ENCODE measurements around the gene SLC26A11.
A peak's percentile ranks its signal among the peaks of the same experiment; 100 is the strongest.
"Not testable (repeated sequence)": the region's sequence is repeated elsewhere in the genome, so short reads cannot be mapped to it uniquely, and the experiment has no call there.

The SLC26A11 gene

GRCh38 chr17:80245566-80246265 lies 25.5 kb downstream of the SLC26A11 start:
- DNase-seq, result no peak

DNA sequence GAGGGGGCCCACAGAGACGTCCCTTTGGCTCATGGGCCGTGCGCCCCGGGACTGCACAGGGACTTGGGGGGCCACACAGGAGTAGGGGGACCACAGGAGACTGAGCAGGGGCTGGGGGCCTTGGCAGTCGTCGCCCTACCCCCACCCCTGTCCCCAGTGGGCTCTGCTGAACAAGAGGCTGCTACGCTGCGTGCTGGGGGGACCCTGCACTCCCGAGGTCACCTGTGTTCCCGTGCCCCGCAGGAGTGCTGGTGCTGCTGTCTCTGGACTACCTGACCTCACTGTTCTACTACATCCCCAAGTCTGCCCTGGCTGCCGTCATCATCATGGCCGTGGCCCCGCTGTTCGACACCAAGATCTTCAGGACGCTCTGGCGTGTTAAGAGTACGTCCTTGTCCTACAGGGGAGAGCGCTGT lies 26.0 kb downstream of the SLC26A11 start:
- DNase-seq, result no peak

DNA sequence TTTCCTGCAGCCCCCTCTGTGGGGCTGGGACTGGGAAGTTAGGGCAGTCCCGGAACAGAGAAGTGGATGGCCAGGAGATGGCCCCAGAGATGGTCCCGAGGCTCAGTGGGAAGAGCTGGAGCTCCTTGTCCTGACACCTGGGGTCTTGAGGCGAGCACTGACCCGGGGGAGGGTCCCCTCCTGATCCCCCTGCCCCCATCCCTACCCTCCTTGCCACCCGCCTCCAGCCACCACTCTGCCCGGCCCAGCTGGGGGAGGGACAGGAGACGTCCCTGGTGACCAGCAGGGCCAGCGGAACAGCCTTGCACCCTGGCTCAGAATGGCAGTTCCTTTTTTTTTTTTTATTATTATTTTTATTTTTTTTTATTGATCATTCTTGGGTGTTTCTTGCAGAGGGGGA lies 26.5 kb downstream of the SLC26A11 start:
- DNase-seq, result no peak

DNA sequence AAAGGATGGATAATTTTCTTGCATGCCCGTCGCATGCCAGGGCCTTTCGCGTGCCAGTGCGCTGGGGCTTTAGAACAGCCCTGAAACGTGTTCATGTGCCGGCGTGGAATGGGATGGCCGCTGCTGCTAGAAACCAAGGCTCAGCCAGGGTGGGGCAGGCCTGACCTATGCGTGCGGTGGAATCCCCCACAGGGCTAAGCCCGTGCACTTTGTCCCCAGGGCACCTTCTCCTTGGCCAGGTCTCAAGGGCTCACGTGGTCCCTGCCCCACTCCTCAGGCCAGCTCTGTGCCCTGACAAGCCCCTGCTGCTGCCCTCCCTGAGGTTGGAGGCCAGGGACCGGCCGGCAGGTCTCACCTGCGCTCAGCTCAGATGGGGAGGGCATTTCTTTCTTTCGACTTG lies 27.3 kb downstream of the SLC26A11 start:
- no peak for DNase-seq

DNA sequence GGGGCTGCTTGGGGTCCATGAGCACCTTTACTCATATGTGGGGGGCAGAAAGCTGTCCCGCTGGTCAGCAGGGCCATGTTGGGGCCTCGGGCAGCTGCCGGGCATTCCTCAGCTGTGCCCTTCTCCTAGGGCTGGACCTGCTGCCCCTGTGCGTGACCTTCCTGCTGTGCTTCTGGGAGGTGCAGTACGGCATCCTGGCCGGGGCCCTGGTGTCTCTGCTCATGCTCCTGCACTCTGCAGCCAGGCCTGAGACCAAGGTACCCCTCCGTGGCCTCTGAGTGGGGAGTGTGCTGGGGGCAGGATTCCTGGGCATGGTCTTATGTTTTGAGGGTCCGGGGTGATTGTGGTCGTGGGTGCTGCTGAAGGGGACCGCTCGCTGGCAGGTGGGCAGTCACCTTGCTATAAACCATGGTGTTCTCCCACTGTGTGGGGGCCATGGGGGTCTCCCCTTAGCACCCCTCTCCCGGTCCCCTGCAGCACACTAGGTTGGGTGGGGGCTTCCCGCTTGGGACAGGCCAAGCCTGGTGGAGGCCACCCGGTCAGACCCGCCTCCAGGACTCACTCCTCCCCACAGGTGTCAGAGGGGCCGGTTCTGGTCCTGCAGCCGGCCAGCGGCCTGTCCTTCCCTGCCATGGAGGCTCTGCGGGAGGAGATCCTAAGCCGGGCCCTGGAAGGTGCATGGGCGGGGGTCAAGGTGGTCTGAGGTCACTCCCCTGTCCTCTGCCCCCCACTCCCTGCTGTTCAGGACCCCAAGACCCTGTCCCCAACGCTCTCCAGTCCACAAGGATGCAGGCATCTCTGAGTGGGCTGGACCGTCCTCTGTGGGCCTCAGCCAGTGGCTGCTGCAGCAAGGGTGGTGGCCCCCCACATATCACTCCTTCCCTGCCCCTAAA lies 28.0 kb downstream of the SLC26A11 start:
- DNase-seq, result no peak

- DNase-seq, result no peak
These were observed 28.9 kb downstream of the SLC26A11 start for GRCh38 chr17:80248894-80249710.

GRCh38 chr17:80251966-80252365 lies 31.7 kb downstream of the SLC26A11 start:
- no peak for DNase-seq

DNA sequence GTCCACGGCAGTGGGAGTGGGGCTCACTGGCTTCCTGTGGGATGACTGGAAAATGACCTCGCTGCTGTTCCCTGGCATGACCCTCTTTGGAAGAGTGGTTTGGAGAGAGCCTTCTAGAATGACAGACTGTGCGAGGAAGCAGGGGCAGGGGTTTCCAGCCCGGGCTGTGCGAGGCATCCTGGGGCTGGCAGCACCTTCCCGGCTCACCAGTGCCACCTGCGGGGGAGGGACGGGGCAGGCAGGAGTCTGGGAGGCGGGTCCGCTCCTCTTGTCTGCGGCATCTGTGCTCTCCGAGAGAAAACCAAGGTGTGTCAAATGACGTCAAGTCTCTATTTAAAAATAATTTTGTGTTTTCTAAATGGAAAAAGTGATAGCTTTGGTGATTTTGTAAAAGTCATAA lies 32.6 kb downstream of the SLC26A11 start:
- DNase-seq, result peak; percentile 88 to 89

GRCh38 chr17:80253631-80254395 lies 33.6 kb downstream of the SLC26A11 start:
- no peak for DNase-seq

DNA sequence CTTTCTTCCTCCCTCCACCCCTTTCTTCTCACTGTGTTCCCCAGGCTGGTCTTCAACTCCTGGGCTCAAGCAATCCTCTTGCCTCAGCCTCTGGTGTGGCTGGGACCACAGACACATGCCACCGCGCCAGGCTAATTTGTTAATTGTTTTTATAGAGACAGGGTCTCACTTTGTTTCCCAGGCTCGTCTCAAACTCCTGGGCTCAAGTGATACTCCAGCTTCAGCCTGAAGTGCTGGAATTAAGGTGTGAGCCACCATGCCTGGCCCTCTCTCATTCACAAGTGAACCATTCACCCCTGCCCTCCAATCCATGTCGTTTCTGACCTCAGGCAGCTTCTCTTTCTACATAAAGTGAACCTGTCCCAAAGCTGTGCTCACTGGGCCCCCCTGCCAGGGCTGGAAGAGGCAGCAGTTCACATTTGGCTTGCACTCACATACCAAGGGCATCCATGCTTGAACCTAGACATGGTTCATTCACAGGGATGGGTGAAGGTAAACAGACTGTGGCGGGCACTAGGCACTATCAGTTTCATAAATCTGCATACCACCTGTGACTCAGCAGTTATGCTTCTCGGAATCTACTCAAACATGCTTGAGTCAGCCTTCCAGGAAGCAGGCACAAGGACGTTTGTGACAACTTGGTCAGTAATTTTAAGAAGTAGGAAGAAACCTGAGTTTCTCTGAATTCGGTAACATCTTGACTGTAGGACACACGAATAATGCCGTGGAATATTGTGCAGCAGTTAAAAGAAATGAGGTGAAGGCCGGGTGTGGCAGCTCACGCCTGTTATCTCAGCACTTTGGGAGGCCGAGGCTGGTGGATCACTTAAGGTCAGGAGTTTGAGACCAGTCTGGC lies 34.4 kb downstream of the SLC26A11 start:
- peak; percentile 60 to 71 for DNase-seq

DNA sequence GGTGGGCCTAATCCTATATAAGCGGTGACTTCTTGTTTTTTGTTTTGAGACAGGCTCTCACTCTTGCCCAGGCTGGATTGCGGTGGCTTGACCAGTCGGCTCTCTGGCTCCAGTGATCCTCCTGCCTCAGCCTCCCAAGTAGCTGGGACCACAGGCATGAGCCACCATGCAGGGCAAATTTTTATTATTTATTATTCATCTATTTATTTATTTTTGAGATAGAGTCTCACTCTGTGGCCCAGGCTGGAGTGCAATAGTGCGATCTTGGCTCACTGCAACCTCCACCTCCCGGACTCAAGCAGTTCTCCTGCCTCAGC lies 35.8 kb downstream of the SLC26A11 start:
- no peak for DNase-seq

DNA sequence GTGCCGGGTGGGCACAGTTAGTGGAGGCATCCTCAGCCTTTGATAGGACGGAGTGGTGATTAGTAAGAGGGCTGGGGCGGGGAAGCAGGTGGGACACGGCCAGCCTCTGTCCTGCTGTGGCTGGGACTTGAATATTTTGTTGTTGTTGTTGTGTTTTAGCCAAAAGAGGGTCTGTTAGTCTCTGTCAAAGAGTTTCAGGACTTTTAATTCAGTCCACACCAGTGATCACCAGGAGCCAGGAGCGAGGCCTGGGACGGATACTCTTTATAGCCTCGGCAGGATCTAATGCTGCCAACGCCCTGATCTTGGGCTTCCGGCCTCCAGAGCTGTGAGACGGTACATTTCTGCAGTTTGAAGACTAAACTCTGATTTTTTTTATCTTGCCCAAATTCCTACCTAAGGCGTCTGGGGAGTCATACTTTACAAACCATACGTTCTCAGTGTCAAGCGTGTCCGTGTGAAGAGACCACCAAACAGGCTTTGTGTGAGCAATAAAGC lies 37.5 kb downstream of the SLC26A11 start:
- no peak for DNase-seq

GRCh38 chr17:80258296-80258695 lies 38.1 kb downstream of the SLC26A11 start:
- DNase-seq, result not testable (repeated sequence)

- no peak for DNase-seq
These were observed 39.3 kb downstream of the SLC26A11 start for GRCh38 chr17:80259457-80260068.

DNA sequence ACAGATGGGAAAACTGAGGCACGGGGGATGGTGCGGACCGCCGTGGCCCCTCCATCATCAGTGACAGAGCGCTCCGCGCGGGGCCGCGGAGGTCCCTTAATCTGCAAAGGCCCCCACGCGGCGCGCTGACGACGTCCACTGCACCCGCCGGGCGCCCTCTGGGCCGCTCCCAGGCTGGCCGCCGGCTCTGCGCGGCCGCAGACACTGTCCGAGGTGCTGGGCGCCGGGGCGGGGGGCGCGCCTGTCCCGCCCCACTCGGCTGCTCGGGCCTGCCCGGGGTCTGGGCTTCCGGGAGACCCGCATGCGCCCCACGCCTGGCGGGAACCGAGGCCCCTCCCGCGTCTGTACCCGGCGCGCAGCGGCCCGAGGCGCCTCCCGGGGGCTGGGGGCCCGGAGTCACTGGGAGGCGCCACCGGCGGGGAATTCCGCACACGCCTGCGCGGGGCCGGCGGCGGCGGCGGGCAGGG lies 39.9 kb downstream of the SLC26A11 start:
- DNase-seq, result peak; percentile 78 to 81

- DNase-seq, result peak; percentile 54 to 55
These were observed 40.5 kb downstream of the SLC26A11 start, which contains the start of gene RNF213 for GRCh38 chr17:80260791-80261158. Gene RNF213 (plus strand): TSS chr17:80260852. CDS start chr17:80263682, 2,830 bp downstream.

DNA sequence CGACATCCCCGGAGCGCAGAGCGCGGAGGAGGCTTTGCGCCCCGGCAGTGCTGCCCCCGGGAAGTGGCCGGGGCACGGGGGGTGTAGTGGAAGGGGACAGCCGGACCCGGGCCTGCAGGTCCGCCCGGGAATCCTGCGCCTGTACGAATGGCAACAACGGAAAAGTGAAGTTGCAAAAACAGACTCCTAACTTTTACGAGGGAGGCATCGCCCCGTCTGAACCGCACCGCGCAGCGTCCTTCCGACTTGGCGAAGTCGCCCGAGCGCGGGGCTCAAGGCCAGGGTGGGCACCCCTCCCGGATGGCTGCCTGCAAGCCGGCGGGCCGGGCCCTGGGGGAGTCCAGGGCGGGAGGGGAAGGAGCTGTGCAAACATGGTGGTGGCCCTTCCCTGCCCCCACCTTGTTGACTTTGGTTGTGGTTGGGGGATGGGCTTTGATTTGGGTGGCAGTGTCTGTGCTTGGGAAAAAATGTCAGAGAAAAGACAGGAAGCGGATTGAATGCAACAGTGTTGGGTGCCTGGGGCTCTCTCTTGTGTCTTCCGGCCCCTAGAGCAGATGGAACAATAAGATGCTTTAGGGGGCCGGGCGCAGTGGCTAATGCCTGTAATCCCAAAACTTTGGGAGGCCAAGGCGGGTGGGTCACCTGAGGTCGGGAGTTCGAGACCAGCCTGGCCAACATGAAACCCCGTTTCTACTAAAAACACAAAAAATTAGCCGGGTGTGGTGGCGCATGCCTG lies 41.1 kb downstream of the SLC26A11 start:
- peak; percentile 61 to 69 for DNase-seq

DNA sequence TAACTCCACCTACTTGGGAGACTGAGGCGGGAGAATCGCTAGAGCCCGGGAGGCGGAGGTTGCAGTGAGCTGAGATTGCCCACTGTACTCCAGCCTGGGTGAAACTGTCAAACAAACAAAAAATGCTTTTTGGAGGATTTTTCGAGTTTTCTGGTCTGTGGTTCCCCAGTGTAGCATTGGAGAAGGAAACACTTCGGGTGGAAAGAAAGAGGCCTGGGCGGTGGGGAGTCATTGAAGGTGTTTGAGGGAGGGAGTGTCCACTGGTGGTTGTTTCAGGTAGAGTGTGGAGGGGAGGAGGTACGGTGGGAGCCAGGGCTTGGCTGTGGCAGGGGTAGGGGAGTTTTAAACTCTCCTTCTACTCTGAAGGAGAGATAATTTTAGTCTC lies 41.7 kb downstream of the SLC26A11 start:
- DNase-seq, result no peak

DNA sequence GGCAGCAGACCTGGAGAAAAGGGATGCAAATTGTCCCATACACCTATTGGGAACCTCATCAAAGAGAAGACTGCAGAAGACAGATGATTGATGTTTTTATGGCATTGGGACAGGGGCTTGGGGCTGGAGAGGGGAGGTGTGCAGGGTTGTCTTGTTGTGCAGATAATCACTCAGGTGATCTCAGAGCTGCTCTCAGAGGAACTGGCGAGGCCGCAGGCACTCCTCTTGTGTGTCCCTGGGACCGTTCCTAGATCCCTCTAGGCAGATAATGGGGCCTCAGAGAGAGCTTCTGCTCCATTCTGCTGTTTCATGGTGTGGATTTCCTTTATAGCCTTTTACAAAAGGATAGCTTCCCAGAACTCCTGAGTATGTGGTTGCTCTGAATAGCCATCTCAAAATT lies 42.1 kb downstream of the SLC26A11 start:
- DNase-seq, result no peak

DNA sequence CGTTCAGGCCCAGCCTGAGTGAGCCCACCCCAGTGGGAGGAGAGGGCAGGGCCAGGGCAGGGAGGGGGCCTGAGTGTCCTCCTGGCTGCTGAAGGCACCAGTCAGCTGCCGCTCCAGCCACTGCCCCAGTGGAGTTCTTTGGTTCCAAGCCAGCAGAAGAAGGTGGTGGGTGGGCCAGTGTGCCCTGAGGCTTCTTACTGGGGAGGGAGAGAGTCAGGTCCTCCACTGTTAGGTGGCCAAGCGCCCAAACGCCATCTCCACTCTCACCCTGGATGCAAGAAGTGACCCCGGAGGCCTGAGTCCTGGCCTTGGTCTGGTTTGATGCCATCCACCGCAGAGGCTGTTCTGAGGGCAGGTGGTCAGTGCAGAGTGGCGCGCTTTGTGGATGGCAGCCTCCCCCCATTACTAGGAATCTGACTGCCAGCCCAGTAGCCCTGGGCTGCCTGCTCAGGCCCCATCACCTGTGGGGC lies 42.6 kb downstream of the SLC26A11 start:
- no peak for DNase-seq
